ENCODE results near the gene ERF. TPM values are rescaled to one million over a fixed set of nuclear protein-coding genes. Genes with fewer than 3 reads are reported as not detected.
"Not testable (repeated sequence)": the region's sequence is repeated elsewhere in the genome, so short reads cannot be mapped to it uniquely, and the experiment has no call there.

Gene ERF
- total RNA-seq, 1 donor from 2014 or later = 48.1 TPM

- Mint-ChIP-seq H3K36me3 (ENCODE audit: low read depth) (no peaks in the 10 kb centered on the region), H3K9me3 (no peaks in the 10 kb centered on the region), H3K4me3 (no peak overlapping the region), H3K27ac (no peak overlapping the region), H3K4me1 (peaks cover under 1% of the 10 kb centered on the region), H3K27me3 (peaks cover under 1% of the 10 kb centered on the region)
- no peak for DNase-seq
- no peak for ATAC-seq (ENCODE audit: low read depth)
- ChIA-PET POLR2A (no interaction called here), CTCF (no interaction called here)
- TF ChIP-seq CTCF (IDR thresholded peaks at IDR 0.05) = no peak
- intact Hi-C loops (cut with micrococcal nuclease) = no loop called here
Observed at GRCh38 chr19:42261763-42262162, 6.8 kb upstream of the ERF start.

DNA sequence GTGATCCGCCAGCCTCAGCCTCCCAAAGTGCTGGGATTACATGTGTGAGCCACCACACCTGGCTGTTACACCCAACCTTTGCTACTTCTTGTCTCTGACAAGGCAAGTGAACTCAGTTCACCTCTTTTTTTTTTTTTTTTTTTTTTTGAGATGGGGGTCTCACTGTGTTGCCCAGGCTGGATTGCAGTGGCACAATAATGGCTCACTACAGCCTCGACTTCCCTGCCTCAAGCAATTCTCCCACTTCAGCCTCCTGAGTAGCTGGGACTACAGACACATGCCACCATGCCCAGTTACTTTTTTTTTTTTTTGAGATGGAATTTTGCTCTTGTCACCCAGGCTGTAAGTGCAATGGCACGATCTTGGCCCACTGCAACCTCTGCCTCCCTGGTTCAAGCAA lies 2.9 kb upstream of the ERF start:
- POLR2A ChIA-PET = interaction anchor here (0.6 to 1.3 kb wide), 6 partner anchors 11 to 313 kb away, joined by 3 to 11 read pairs (median 6); no protein-coding TSS in a partner anchor
- H3K36me3 Mint-ChIP-seq (ENCODE audit: low read depth); H3K27me3 Mint-ChIP-seq; H3K4me1 Mint-ChIP-seq; H3K27ac Mint-ChIP-seq; H3K9me3 Mint-ChIP-seq; CTCF ChIA-PET; ATAC-seq (ENCODE audit: low read depth); H3K4me3 Mint-ChIP-seq; DNase-seq; intact Hi-C loops (cut with micrococcal nuclease): not testable (repeated sequence)

GRCh38 chr19:42255766-42256745 lies 1.1 kb upstream of the ERF start:
- H3K27ac Mint-ChIP-seq = peak overlapping the region; percentile 63
- DNase-seq (no peak), ATAC-seq (ENCODE audit: low read depth) (no peak)
- TF ChIP-seq CTCF (IDR thresholded peaks at IDR 0.05) = no peak
- H3K27me3 Mint-ChIP-seq = peaks cover 5% of the 10 kb centered on the region
- ChIA-PET CTCF (no interaction called here), POLR2A (interaction anchor here (0.7 to 1.9 kb wide), 7 partner anchors 9 to 60 kb away, joined by 3 to 8 read pairs (median 5); no protein-coding TSS in a partner anchor)
- H3K4me1 Mint-ChIP-seq = peaks cover 23% of the 10 kb centered on the region
- H3K36me3 Mint-ChIP-seq (ENCODE audit: low read depth) = no peaks in the 10 kb centered on the region
- no peaks in the 10 kb centered on the region for H3K9me3 Mint-ChIP-seq
- H3K4me3 Mint-ChIP-seq = peak overlapping the region; percentile 84
- intact Hi-C loops (cut with micrococcal nuclease) = loop anchor here (1.0 kb wide), 4 partner anchors 12 to 124 kb away; partner anchors contain the start of genes DEDD2, PAFAH1B3, POU2F2 and PRR19

GRCh38 chr19:42254089-42254849 lies 659 bp downstream of the ERF start:
- Mint-ChIP-seq H3K27ac (peak overlapping the region; percentile 73), H3K4me3 (peak overlapping the region; percentile 84), H3K36me3 (ENCODE audit: low read depth) (peaks cover 6% of the 10 kb centered on the region), H3K27me3 (peaks cover 5% of the 10 kb centered on the region), H3K4me1 (peaks cover 28% of the 10 kb centered on the region), H3K9me3 (no peaks in the 10 kb centered on the region)
- ChIA-PET CTCF (no interaction called here), POLR2A (interaction anchor here (0.6 to 3.0 kb wide), 2 partner anchors 11 to 389 kb away, joined by 4 to 19 read pairs; partner anchors contain the start of gene GSK3A)
- TF ChIP-seq CTCF (IDR thresholded peaks at IDR 0.05) = no peak
- peak; percentile 49 for ATAC-seq (ENCODE audit: low read depth)
- intact Hi-C loops (cut with micrococcal nuclease) = loop anchor here (1.0 kb wide), 1 partner anchor 26 kb away; no protein-coding TSS in a partner anchor
- DNase-seq = peak; percentile 75

GRCh38 chr19:42253245-42254088 lies 1.5 kb downstream of the ERF start:
- H3K4me1 Mint-ChIP-seq = peaks cover 28% of the 10 kb centered on the region
- H3K4me3 Mint-ChIP-seq = peak overlapping the region; percentile 84
- H3K36me3 Mint-ChIP-seq (ENCODE audit: low read depth) = peaks cover 13% of the 10 kb centered on the region
- H3K9me3 Mint-ChIP-seq = no peaks in the 10 kb centered on the region
- H3K27ac Mint-ChIP-seq = peak overlapping the region; percentile 74
- DNase-seq (peak; percentile 71), ATAC-seq (ENCODE audit: low read depth) (peak; percentile 23)
- CTCF ChIA-PET = no interaction called here
- POLR2A ChIA-PET = interaction anchor here (0.6 to 3.9 kb wide), 4 partner anchors 11 to 388 kb away, joined by 3 to 19 read pairs (median 12); partner anchors contain the start of genes CIC and GSK3A
- intact Hi-C loops (cut with micrococcal nuclease) = loop anchor here (1.0 kb wide), 2 partner anchors 9 to 27 kb away; no protein-coding TSS in a partner anchor
- no peak for TF ChIP-seq CTCF (IDR thresholded peaks at IDR 0.05)
- H3K27me3 Mint-ChIP-seq = peaks cover 5% of the 10 kb centered on the region

Measured in activated B cell treated with CpG ODN at 0.5 μM for 24 hours (primary cell).